Measurements from ENCODE around the gene E2F3. TPM values are rescaled to one million over a fixed set of nuclear protein-coding genes. Genes with fewer than 3 reads are reported as not detected.

The E2F3 gene
- total RNA-seq, 2 donors from 2014 or later: 6.5 to 12.4 TPM

DNA sequence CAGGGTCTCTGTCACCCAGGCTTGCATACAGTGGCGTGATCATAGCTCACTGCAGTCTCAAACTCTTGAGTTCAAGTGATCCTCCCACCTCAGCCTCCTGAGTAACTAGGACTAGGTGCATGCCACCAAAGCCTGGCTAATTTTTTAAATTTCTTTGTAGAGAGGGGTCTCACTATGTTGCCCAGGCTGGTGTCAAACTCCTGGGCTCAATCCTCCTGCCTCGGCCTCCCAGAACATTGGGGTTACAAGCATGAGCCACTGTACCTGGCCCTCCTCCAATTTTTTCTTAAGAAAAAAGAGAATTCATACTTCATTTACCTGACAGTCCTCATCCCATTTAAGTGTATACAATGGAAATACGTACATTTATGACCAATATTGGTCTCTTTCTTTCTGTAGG is 37.9 kb downstream of the E2F3 start:
- H3K27ac ChIP-seq: peak overlapping the region in 1 of 2 donors; percentile 57
- TF ChIP-seq, protein P1, sequence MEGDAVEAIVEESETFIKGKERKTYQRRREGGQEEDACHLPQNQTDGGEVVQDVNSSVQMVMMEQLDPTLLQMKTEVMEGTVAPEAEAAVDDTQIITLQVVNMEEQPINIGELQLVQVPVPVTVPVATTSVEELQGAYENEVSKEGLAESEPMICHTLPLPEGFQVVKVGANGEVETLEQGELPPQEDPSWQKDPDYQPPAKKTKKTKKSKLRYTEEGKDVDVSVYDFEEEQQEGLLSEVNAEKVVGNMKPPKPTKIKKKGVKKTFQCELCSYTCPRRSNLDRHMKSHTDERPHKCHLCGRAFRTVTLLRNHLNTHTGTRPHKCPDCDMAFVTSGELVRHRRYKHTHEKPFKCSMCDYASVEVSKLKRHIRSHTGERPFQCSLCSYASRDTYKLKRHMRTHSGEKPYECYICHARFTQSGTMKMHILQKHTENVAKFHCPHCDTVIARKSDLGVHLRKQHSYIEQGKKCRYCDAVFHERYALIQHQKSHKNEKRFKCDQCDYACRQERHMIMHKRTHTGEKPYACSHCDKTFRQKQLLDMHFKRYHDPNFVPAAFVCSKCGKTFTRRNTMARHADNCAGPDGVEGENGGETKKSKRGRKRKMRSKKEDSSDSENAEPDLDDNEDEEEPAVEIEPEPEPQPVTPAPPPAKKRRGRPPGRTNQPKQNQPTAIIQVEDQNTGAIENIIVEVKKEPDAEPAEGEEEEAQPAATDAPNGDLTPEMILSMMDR (IDR thresholded peaks at IDR 0.05): no peak
- H3K36me3 ChIP-seq: no peaks in the 10 kb centered on the region
- peaks cover 27 to 34% of the 10 kb centered on the region in 2 donors for H3K4me1 ChIP-seq (ENCODE audit: control insufficient read depth in 1 of 2, low read depth in 2 of 2)
- H3K27me3 ChIP-seq (replicated peaks; ENCODE audit: insufficient read depth): no peaks in the 10 kb centered on the region
- H3K9me3 ChIP-seq: no peaks in the 10 kb centered on the region
- ATAC-seq (ENCODE audit: insufficient number of reproducible peaks, low FRiP score, low read depth): no peak
- DNase-seq (ENCODE audit: low spot score): no peak
- no peak overlapping the region for H3K4me3 ChIP-seq

DNA sequence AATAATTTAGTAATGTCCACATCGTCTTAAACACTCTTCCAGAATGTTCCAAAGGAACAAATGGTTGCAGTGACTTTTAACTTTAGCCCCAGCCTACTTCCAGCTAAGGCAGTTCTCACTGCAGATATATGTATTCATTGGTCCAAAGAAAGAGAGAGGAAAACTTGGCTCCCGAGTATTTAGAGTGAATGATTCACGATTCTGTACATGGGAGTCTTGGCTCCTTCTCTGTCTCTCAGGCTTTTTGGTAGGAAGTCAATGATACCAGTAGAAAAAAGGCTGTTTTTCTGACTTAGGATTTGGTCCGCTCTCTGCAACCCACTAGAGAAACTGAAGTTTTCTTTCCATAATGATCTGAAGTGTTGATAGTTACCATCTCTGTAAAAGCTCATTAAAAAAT is 38.6 kb downstream of the E2F3 start:
- Histone ChIP-seq H3K36me3 (no peaks in the 10 kb centered on the region), H3K9me3 (no peaks in the 10 kb centered on the region), H3K4me1 (ENCODE audit: control insufficient read depth in 1 of 2, low read depth in 2 of 2) (peaks cover 27 to 34% of the 10 kb centered on the region in 2 donors), H3K27ac (peak overlapping the region; percentile 57 to 59), H3K27me3 (replicated peaks; ENCODE audit: insufficient read depth) (no peaks in the 10 kb centered on the region), H3K4me3 (peak overlapping the region; percentile 0)
- no peak for DNase-seq (ENCODE audit: low spot score)
- ATAC-seq (ENCODE audit: insufficient number of reproducible peaks, low FRiP score, low read depth): no peak
- TF ChIP-seq, protein P1 (IDR thresholded peaks at IDR 0.05): no peak

- peaks cover 27 to 34% of the 10 kb centered on the region in 2 donors for H3K4me1 ChIP-seq (ENCODE audit: control insufficient read depth in 1 of 2, low read depth in 2 of 2)
- no peaks in the 10 kb centered on the region for H3K9me3 ChIP-seq
- H3K4me3 ChIP-seq: no peak overlapping the region
- TF ChIP-seq, protein P1 (IDR thresholded peaks at IDR 0.05): no peak
- H3K27ac ChIP-seq: peak overlapping the region in 1 of 2 donors; percentile 57
- H3K36me3 ChIP-seq: no peaks in the 10 kb centered on the region
- H3K27me3 ChIP-seq (replicated peaks; ENCODE audit: insufficient read depth): no peaks in the 10 kb centered on the region
- DNase-seq (ENCODE audit: low spot score) (no peak), ATAC-seq (ENCODE audit: insufficient number of reproducible peaks, low FRiP score, low read depth) (no peak)
These were observed 39.6 kb downstream of the E2F3 start for GRCh38 chr6:20441236-20441635.

DNA sequence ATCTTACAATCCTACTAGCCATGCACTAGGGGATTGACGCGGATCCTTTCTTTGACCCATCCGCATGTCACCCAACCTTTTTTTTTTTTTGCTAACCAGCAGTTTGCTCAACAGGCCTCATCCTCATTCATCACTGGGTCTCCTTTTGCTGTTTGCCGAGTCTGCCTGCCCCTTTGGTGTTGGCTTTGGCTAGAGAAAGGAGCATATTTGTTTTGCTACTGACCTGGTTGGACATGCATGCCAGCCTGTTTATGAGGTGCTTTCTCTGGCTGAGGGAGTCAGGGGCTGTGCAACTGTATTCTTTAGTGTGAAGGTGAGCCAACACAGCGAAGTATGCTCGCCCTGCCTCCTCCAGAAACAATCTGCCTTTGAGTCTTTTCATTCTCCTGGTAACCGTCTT is 40.2 kb downstream of the E2F3 start:
- TF ChIP-seq, protein P1 (IDR thresholded peaks at IDR 0.05): no peak
- no peak for ATAC-seq (ENCODE audit: insufficient number of reproducible peaks, low FRiP score, low read depth)
- Histone ChIP-seq H3K4me1 (ENCODE audit: control insufficient read depth in 1 of 2, low read depth in 2 of 2) (peaks cover 27 to 34% of the 10 kb centered on the region in 2 donors), H3K4me3 (no peak overlapping the region), H3K27me3 (replicated peaks; ENCODE audit: insufficient read depth) (no peaks in the 10 kb centered on the region), H3K27ac (no peak overlapping the region), H3K9me3 (no peaks in the 10 kb centered on the region), H3K36me3 (no peaks in the 10 kb centered on the region)
- no peak for DNase-seq (ENCODE audit: low spot score)

- Histone ChIP-seq H3K27ac (no peak overlapping the region), H3K27me3 (replicated peaks; ENCODE audit: insufficient read depth) (no peaks in the 10 kb centered on the region), H3K4me1 (ENCODE audit: control insufficient read depth in 1 of 2, low read depth in 2 of 2) (peaks cover 14 to 25% of the 10 kb centered on the region in 2 donors), H3K4me3 (no peak overlapping the region), H3K36me3 (no peaks in the 10 kb centered on the region), H3K9me3 (no peaks in the 10 kb centered on the region)
- no peak for DNase-seq (ENCODE audit: low spot score)
- no peak for ATAC-seq (ENCODE audit: insufficient number of reproducible peaks, low FRiP score, low read depth)
- TF ChIP-seq, protein P1 (IDR thresholded peaks at IDR 0.05): no peak
These were observed 43.1 kb downstream of the E2F3 start for GRCh38 chr6:20444786-20445271.
